ENCODE measurements around the gene AKAP12. TPM values are rescaled to one million over a fixed set of nuclear protein-coding genes. Genes with fewer than 3 reads are reported as not detected.

The AKAP12 gene
- total and polyA plus RNA-seq, 12 donors, result 10.8 to 46.1 (median 26.1) TPM

- no peaks in the 10 kb centered on the region for H3K27me3 ChIP-seq
- H3K9me3 ChIP-seq (replicated peaks in 1 of 3), result no peaks in the 10 kb centered on the region
- H3K4me1 ChIP-seq (replicated peaks in 1 of 2), result no peaks in the 10 kb centered on the region
- DNase-seq, result no peak
- H3K27ac ChIP-seq, result no peak overlapping the region
- TF ChIP-seq CTCF (IDR thresholded peaks at IDR 0.05), result no peak
- no peak for TF ChIP-seq POLR2A (IDR thresholded peaks at IDR 0.05)
- 74 to 89% (median 83%) methylated on average over 6 of the region's 6 CpGs for WGBS, 4 donors
- H3K36me3 ChIP-seq (replicated peaks in 1 of 2), result no peaks in the 10 kb centered on the region
- no peak overlapping the region for H3K4me3 ChIP-seq
- intact Hi-C loops (cut with DNase I), result no loop called here
These were observed 35.4 kb downstream of the AKAP12 start for GRCh38 chr6:151275121-151275520.

- Histone ChIP-seq H3K9me3 (replicated peaks in 1 of 3) (no peaks in the 10 kb centered on the region), H3K36me3 (replicated peaks in 1 of 2) (no peaks in the 10 kb centered on the region), H3K4me1 (replicated peaks in 1 of 2) (no peaks in the 10 kb centered on the region), H3K27me3 (no peaks in the 10 kb centered on the region), H3K27ac (no peak overlapping the region), H3K4me3 (no peak overlapping the region)
- intact Hi-C loops (cut with DNase I), result no loop called here
- 71 to 85% (median 83%) methylated on average over 4 of the region's 4 CpGs for WGBS, 4 donors
- TF ChIP-seq CTCF (IDR thresholded peaks at IDR 0.05) (no peak), POLR2A (IDR thresholded peaks at IDR 0.05) (no peak)
- DNase-seq, result no peak
These were observed 35.8 kb downstream of the AKAP12 start for GRCh38 chr6:151275566-151275965.

GRCh38 chr6:151276112-151276740 is 36.5 kb downstream of the AKAP12 start:
- Histone ChIP-seq H3K9me3 (replicated peaks in 1 of 3) (no peaks in the 10 kb centered on the region), H3K4me3 (no peak overlapping the region), H3K27ac (no peak overlapping the region), H3K27me3 (no peaks in the 10 kb centered on the region), H3K36me3 (replicated peaks in 1 of 2) (no peaks in the 10 kb centered on the region), H3K4me1 (replicated peaks in 1 of 2) (no peaks in the 10 kb centered on the region)
- intact Hi-C loops (cut with DNase I), result no loop called here
- 60 to 70% (median 64%) methylated on average over 4 of the region's 4 CpGs for WGBS, 4 donors
- DNase-seq, result no peak
- no peak for TF ChIP-seq CTCF (IDR thresholded peaks at IDR 0.05)
- no peak for TF ChIP-seq POLR2A (IDR thresholded peaks at IDR 0.05)

GRCh38 chr6:151279891-151280290 is 40.1 kb downstream of the AKAP12 start:
- H3K9me3 ChIP-seq (replicated peaks in 1 of 3), result no peaks in the 10 kb centered on the region
- no peaks in the 10 kb centered on the region for H3K27me3 ChIP-seq
- no peak for TF ChIP-seq CTCF (IDR thresholded peaks at IDR 0.05)
- no peak for DNase-seq
- 84 to 93% (median 91%) methylated on average over 2 of the region's 2 CpGs for WGBS, 4 donors
- H3K36me3 ChIP-seq (replicated peaks in 1 of 2), result no peaks in the 10 kb centered on the region
- H3K4me1 ChIP-seq (replicated peaks in 1 of 2), result no peaks in the 10 kb centered on the region
- intact Hi-C loops (cut with DNase I), result no loop called here
- no peak overlapping the region for H3K27ac ChIP-seq
- no peak overlapping the region for H3K4me3 ChIP-seq
